HepG2 (cell line): ENCODE results near the gene SEMA6B. TPM values are rescaled to one million over a fixed set of nuclear protein-coding genes. Genes with fewer than 3 reads are reported as not detected.

Source experiments
- ATAC-seq: fragments of 200-7000 bp; cut with Tn5 transposase; 3 replicates; pipeline ENCODE4 v1.9.1; 2020; ENCODE audit warnings: mild to moderate bottlenecking, moderate library complexity
- BruUV-seq: library from RNA; stranded (reverse); fragments of 400-500 nt; replicated peaks from 2 replicates; lab custom pipeline; 2021; lab: Mats Ljungman, UMichigan
- CTCF ChIA-PET: fragments of 300-600 bp; formaldehyde crosslinking; extraction: SDS; loops from one replicate; lab custom pipeline; 2021; ENCODE audit warnings: low total read pairs, inconsistent platforms, low intra/inter-chr PET ratio; lab: Yijun Ruan, JAX
- POLR2A ChIA-PET: fragments of 350-600 bp; sonication (Branson Sonifier 250); formaldehyde crosslinking; loops from one replicate; lab custom pipeline; 2020; ENCODE audit warnings: antibody characterized with exemption, inconsistent platforms; lab: Yijun Ruan, JAX
- DNase-seq: peaks from one replicate; pipeline ENCODE4 v3.0.0-alpha.2; 2015; ENCODE audit warnings: low spot score
- FAIRE-seq: peaks from 3 replicates; lab custom pipeline; 2011; peaks lifted over from hg19 to GRCh38; lab: Jason Lieb, UNC
- H2AFZ ChIP-seq: one replicate; pipeline ENCODE4 v1.6.1; 2011; ENCODE audit warnings: low read length, inconsistent platforms
- H3K27ac ChIP-seq: fragments of 300-600 bp; 3 replicates; pipeline ENCODE4 v1.8.0; 2011; ENCODE audit warnings: mixed run types, mild to moderate bottlenecking, mixed read lengths, low read length, inconsistent platforms; ENCODE audit not compliant: insufficient read depth; ENCODE audit errors: extremely low read length
- H3K27me3 ChIP-seq, 2 experiments: fragments of 200-600 bp in 1 of 2; 2 replicates in 1 of 2; 3 replicates in 1 of 2; pipeline versions ENCODE4 v1.6.0 to v1.8.0; 2011; ENCODE audit warnings: low read length in 2 of 2, mild to moderate bottlenecking in 2 of 2, moderate library complexity in 2 of 2, inconsistent platforms in 1 of 2; ENCODE audit not compliant: insufficient read depth in 2 of 2, control insufficient read depth in 1 of 2
- H3K36me3 ChIP-seq, 2 experiments: fragments of 200-600 bp in 1 of 2; replicated peaks in 1 of 2; 2 replicates in 1 of 2; 3 replicates in 1 of 2; pipeline versions ENCODE4 v1.5.1 to v1.8.0; 2011; ENCODE audit warnings: low read length in 2 of 2, inconsistent platforms in 1 of 2; ENCODE audit not compliant: insufficient read depth in 2 of 2, control insufficient read depth in 1 of 2
- H3K4me1 ChIP-seq: 2 replicates; pipeline ENCODE4 v1.5.1; 2012; ENCODE audit warnings: low read length, inconsistent platforms; ENCODE audit not compliant: insufficient read depth
- H3K4me2 ChIP-seq: 2 replicates; pipeline ENCODE4 v1.6.0; 2011; ENCODE audit warnings: low read depth, low read length, inconsistent platforms
- H3K4me3 ChIP-seq, 3 experiments: fragments of 200-600 bp in 1 of 3; sonication (generic), shearing (Covaris generic) in 1 of 3; replicated peaks in 1 of 3; 2 replicates each; pipeline ENCODE4 v1.5.1; 2011 to 2016; ENCODE audit warnings: low read length in 3 of 3, inconsistent platforms in 2 of 3, low read depth in 2 of 3, mild to moderate bottlenecking in 2 of 3, control low read depth in 1 of 3, mixed read lengths in 1 of 3; ENCODE audit not compliant: insufficient read depth in 1 of 3
- H3K79me2 ChIP-seq: one replicate; pipeline ENCODE4 v1.6.1; 2011; ENCODE audit warnings: low read length, inconsistent platforms; ENCODE audit not compliant: insufficient read depth
- H3K9ac ChIP-seq: 2 replicates; pipeline ENCODE4 v1.6.0; 2011; ENCODE audit warnings: mild to moderate bottlenecking, low read depth, low read length, inconsistent platforms; ENCODE audit not compliant: insufficient read depth
- H3K9me3 ChIP-seq: 2 replicates; pipeline ENCODE4 v1.5.1; 2012; ENCODE audit warnings: mild to moderate bottlenecking, low read length
- H4K20me1 ChIP-seq: 2 replicates; pipeline ENCODE4 v1.6.0; 2011; ENCODE audit warnings: inconsistent platforms, mild to moderate bottlenecking, low read length, moderate library complexity; ENCODE audit not compliant: insufficient read depth
- AGO2 ChIP-seq: fragments of 200-400 bp; formaldehyde crosslinking; optimal IDR thresholded peaks from 2 replicates; pipeline ENCODE3; 2017; ENCODE audit warnings: mild to moderate bottlenecking, low read depth, low read length, moderate library complexity
- ARID2 ChIP-seq: sonication (generic); formaldehyde crosslinking; IDR thresholded peaks from 2 replicates; pipeline ENCODE4 v1.8.1; 2022; ENCODE audit warnings: mild to moderate bottlenecking, missing genetic modification reagents, borderline replicate concordance
- ASH2L ChIP-seq: fragments of 300-600, 200-600 bp; sonication (generic); IDR thresholded peaks from 2 replicates; pipeline ENCODE4 v1.7.0; 2017; ENCODE audit warnings: low read depth, mild to moderate bottlenecking, moderate library complexity, mixed read lengths, low read length; ENCODE audit not compliant: insufficient read length
- ATM ChIP-seq: fragments of 450-650 bp; IDR thresholded peaks from 2 replicates; pipeline ENCODE4 v1.7.1; 2017; ENCODE audit warnings: mild to moderate bottlenecking, borderline replicate concordance
- ATRX ChIP-seq: sonication (generic); formaldehyde crosslinking; IDR thresholded peaks from 2 replicates; pipeline ENCODE4 v1.4.0; 2020; ENCODE audit warnings: missing genetic modification reagents, borderline replicate concordance
- CEBPB ChIP-seq: IDR thresholded peaks from 2 replicates; pipeline ENCODE4 v1.6.1; 2011; ENCODE audit warnings: low read depth, low read length, improper control_type of control experiment, borderline replicate concordance
- CEBPG ChIP-seq: IDR thresholded peaks from 2 replicates; pipeline ENCODE4 v1.6.1; 2016
- ELF1 ChIP-seq: sonication (generic); formaldehyde crosslinking; IDR thresholded peaks from 2 replicates; pipeline ENCODE4 v1.4.0; 2020; ENCODE audit warnings: missing genetic modification reagents
- ELF3 ChIP-seq: IDR thresholded peaks from 2 replicates; pipeline ENCODE4 v1.6.1; 2016; ENCODE audit warnings: missing genetic modification reagents, missing compliant biosample characterization
- HCFC1 ChIP-seq: fragments of 150-350 bp; IDR thresholded peaks from 2 replicates; pipeline ENCODE4 v1.6.1; 2014; ENCODE audit warnings: low read depth, low read length
- KLF6 ChIP-seq: IDR thresholded peaks from 2 replicates; pipeline ENCODE4 v1.8.0; 2016; ENCODE audit warnings: missing biosample characterization, missing genetic modification reagents
- MBNL3 ChIP-seq: fragments of 250-450 bp; sonication (Bioruptor Pico); conservative IDR thresholded peaks from 2 replicates; pipeline ENCODE4 v1.8.0; 2022; ENCODE audit warnings: mild to moderate bottlenecking, inconsistent platforms
- MXD3 ChIP-seq: IDR thresholded peaks from 2 replicates; pipeline ENCODE4 v1.6.1; 2016; ENCODE audit warnings: mild to moderate bottlenecking, missing biosample characterization, missing genetic modification reagents
- NCOA5 ChIP-seq: sonication (generic); formaldehyde crosslinking; IDR thresholded peaks from 2 replicates; pipeline ENCODE4 v1.4.0; 2020; ENCODE audit warnings: missing genetic modification reagents
- RCOR2 ChIP-seq: IDR thresholded peaks from 2 replicates; pipeline ENCODE4 v1.6.1; 2016; ENCODE audit warnings: missing biosample characterization, missing genetic modification reagents
- RELA ChIP-seq: sonication (generic); formaldehyde crosslinking; IDR thresholded peaks from 2 replicates; pipeline ENCODE4 v1.4.0; 2020; ENCODE audit warnings: missing genetic modification reagents
- SIX4 ChIP-seq: sonication (generic); formaldehyde crosslinking; IDR thresholded peaks from 2 replicates; pipeline ENCODE4 v1.4.0; 2020; ENCODE audit warnings: missing genetic modification reagents
- SMYD3 ChIP-seq: sonication (generic); formaldehyde crosslinking; IDR thresholded peaks from 2 replicates; pipeline ENCODE4 v1.8.1; 2023; ENCODE audit warnings: mild to moderate bottlenecking, missing genetic modification reagents
- SRY ChIP-seq: sonication (generic); formaldehyde crosslinking; IDR thresholded peaks from 2 replicates; pipeline ENCODE4 v1.8.0; 2022; ENCODE audit warnings: mild to moderate bottlenecking, missing genetic modification reagents
- ZBTB1 ChIP-seq: sonication (generic); formaldehyde crosslinking; IDR thresholded peaks from 2 replicates; pipeline ENCODE4 v1.4.0; 2020; ENCODE audit warnings: missing genetic modification reagents, borderline replicate concordance
- ZNF263 ChIP-seq: sonication (generic); formaldehyde crosslinking; IDR thresholded peaks from 2 replicates; pipeline ENCODE4 v1.4.0; 2020; ENCODE audit warnings: missing genetic modification reagents
- ZNF3 ChIP-seq: IDR thresholded peaks from 2 replicates; pipeline ENCODE4 v1.7.0; 2017; ENCODE audit warnings: inconsistent platforms
- ZNF326 ChIP-seq: sonication (generic); formaldehyde crosslinking; IDR thresholded peaks from 2 replicates; pipeline ENCODE4 v1.4.0; 2020; ENCODE audit warnings: missing genetic modification reagents, borderline replicate concordance
- ZNF33B ChIP-seq: sonication (generic); formaldehyde crosslinking; IDR thresholded peaks from 2 replicates; pipeline ENCODE4 v1.5.1; 2020; ENCODE audit warnings: mild to moderate bottlenecking, missing genetic modification reagents
- ZNF430 ChIP-seq: sonication (generic); formaldehyde crosslinking; IDR thresholded peaks from 2 replicates; pipeline ENCODE4 v1.9.0; 2021; ENCODE audit warnings: mild to moderate bottlenecking, missing genetic modification reagents
- ZNF674 ChIP-seq: sonication (generic); formaldehyde crosslinking; IDR thresholded peaks from 2 replicates; pipeline ENCODE4 v1.5.0; 2020; ENCODE audit warnings: low read depth, mild to moderate bottlenecking, missing genetic modification reagents
- ZNF749 ChIP-seq: sonication (generic); formaldehyde crosslinking; IDR thresholded peaks from 2 replicates; pipeline ENCODE4 v1.8.0; 2022; ENCODE audit warnings: mild to moderate bottlenecking, missing genetic modification reagents, moderate library complexity, borderline replicate concordance
- ZNF775 ChIP-seq: sonication (generic); formaldehyde crosslinking; IDR thresholded peaks from 2 replicates; pipeline ENCODE4 v1.4.0; 2020; ENCODE audit warnings: missing genetic modification reagents, mild to moderate bottlenecking, moderate library complexity, borderline replicate concordance
- WGBS: methylation state at CpG from one replicate; pipeline ENCODE4 v1.1.6; 2017; ENCODE audit warnings: low lambda C conversion rate; 5-methylcytosine and 5-hydroxymethylcytosine counted together
- in situ Hi-C: cut with HindIII; loops from 2 replicates; pipeline ENCODE4 v1.10.0; 2017; ENCODE audit warnings: low pct_unique_long_range_greater_than_20kb; ENCODE audit not compliant: extremely low pct_ligation_motif_present
- intact Hi-C: fragments of 100-400 bp; cut with micrococcal nuclease; formaldehyde crosslinking; loops from one replicate; pipeline ENCODE4 v1.10.0; 2022; ENCODE audit not compliant: unreplicated experiment
- polyA plus RNA-seq, 8 experiments: library from polyadenylated mRNA; depleted of rRNA in 3 of 8; stranded (reverse) in 7 of 8; unstranded in 1 of 8; fragments of >200 nt; fragmentation: Illumina TruSeq in 4 of 8; extraction: Trizol in 4 of 8; gene quantifications; 2 replicates each; pipeline versions ENCODE4 v1.2.1 to v1.2.3, GENCODE V29; 2011 to 2016; ENCODE audit warnings: low read depth in 4 of 8, missing spikeins in 1 of 8, mixed read lengths in 1 of 8; ENCODE audit not compliant: insufficient read depth in 1 of 8
- total RNA-seq, 5 experiments: library from RNA; depleted of rRNA; stranded (reverse); fragments of >200 nt; fragmentation: Illumina TruSeq; extraction: Trizol; gene quantifications; 2 replicates each; pipeline ENCODE4 v1.2.3, GENCODE V29; 2016; ENCODE audit warnings: low read depth in 1 of 5

The SEMA6B gene
- total and polyA plus RNA-seq, 2 of the 13 experiments (the other 11 are each of a cell fraction or from before 2014, with no cell fraction given) = 45.5 to 67.1 TPM

GRCh38 chr19:4582980-4583842, 23.7 kb upstream of the SEMA6B start:
- CTCF ChIA-PET = no interaction called here
- 4% methylated on average over 6 of the region's 16 CpGs for WGBS
- TF ChIP-seq ATM (no peak), ELF1 (peak; percentile 45; the same call in 1 of the 2 replicates), CEBPG (CRISPR knock-in tag) (0 out of 2 replicates have a peak, but pooled peaks have one; percentile 3), CEBPB (no peak), HCFC1 (no peak), ELF3 (CRISPR knock-in tag) (0 out of 2 replicates have a peak, but pooled peaks have one; percentile 36), SIX4 (no peak), NCOA5 (no peak), ZNF33B (no peak), MXD3 (peak; percentile 62), ZNF749 (no peak), ZNF674 (no peak), ASH2L (peak; percentile 47), ZNF775 (CRISPR knock-in tag) (no peak), SMYD3 (CRISPR knock-in tag) (no peak), RELA (CRISPR knock-in tag) (no peak), ZNF326 (no peak), ARID2 (peak; percentile 69; the same call in 1 of the 2 replicates), ATRX (CRISPR knock-in tag) (no peak), AGO2 (peak; percentile 50), MBNL3 (CRISPR knock-in tag) (no peak), SRY (no peak), ZNF3 (CRISPR knock-in tag) (0 out of 2 replicates have a peak, but pooled peaks have one; percentile 45), ZNF430 (CRISPR knock-in tag) (0 out of 2 replicates have a peak, but pooled peaks have one; percentile 43), RCOR2 (CRISPR knock-in tag) (no peak), ZNF263 (CRISPR knock-in tag) (peak; percentile 22; the same call in 1 of the 2 replicates), ZBTB1 (no peak), KLF6 (CRISPR knock-in tag) (0 out of 2 replicates have a peak, but pooled peaks have one; percentile 30)

More at GRCh38 chr19:4582980-4583842, 23.7 kb upstream of the SEMA6B start:
- peaks cover 0 to 6% of the 10 kb centered on the region in 2 experiments; a peak in 1 of 5 replicates for H3K36me3 ChIP-seq
- H3K27ac ChIP-seq = peak overlapping the region; percentile 97
- DNase-seq = peak; percentile 78
- peak overlapping the region in 1 of 3 experiments; percentile 85; a peak in 3 of 6 replicates for H3K4me3 ChIP-seq
- FAIRE-seq = no peak
- peak overlapping the region; percentile 67 for H3K9ac ChIP-seq
- H3K79me2 ChIP-seq = peaks cover 30% of the 10 kb centered on the region
- peak; percentile 45 for ATAC-seq
- H4K20me1 ChIP-seq = peaks cover 14% of the 10 kb centered on the region; the same call in 1 of the 2 replicates
- H3K4me2 ChIP-seq = peak overlapping the region; percentile 73
- no TSS peak for BruUV-seq
- no peak overlapping the region for H2AFZ ChIP-seq
- POLR2A ChIA-PET = interaction anchor here (1.4 to 2.4 kb wide), 2 partner anchors 38 to 40 kb away, joined by 3 to 9 read pairs; no protein-coding TSS in a partner anchor
- H3K9me3 ChIP-seq = no peaks in the 10 kb centered on the region
- peaks cover 81% of the 10 kb centered on the region for H3K4me1 ChIP-seq
- in situ Hi-C loops (no loop called here), intact Hi-C loops (no loop called here)
- H3K27me3 ChIP-seq = no peaks in the 10 kb centered on the region
